Measurements from ENCODE around the gene SAMHD1. TPM values are rescaled to one million over a fixed set of nuclear protein-coding genes. Genes with fewer than 3 reads are reported as not detected.
"Not testable (repeated sequence)": the region's sequence is repeated elsewhere in the genome, so short reads cannot be mapped to it uniquely, and the experiment has no call there.

SAMHD1 gene
- polyA plus RNA-seq, 10 donors = 21.4 to 45.8 (median 29.8) TPM

DNA sequence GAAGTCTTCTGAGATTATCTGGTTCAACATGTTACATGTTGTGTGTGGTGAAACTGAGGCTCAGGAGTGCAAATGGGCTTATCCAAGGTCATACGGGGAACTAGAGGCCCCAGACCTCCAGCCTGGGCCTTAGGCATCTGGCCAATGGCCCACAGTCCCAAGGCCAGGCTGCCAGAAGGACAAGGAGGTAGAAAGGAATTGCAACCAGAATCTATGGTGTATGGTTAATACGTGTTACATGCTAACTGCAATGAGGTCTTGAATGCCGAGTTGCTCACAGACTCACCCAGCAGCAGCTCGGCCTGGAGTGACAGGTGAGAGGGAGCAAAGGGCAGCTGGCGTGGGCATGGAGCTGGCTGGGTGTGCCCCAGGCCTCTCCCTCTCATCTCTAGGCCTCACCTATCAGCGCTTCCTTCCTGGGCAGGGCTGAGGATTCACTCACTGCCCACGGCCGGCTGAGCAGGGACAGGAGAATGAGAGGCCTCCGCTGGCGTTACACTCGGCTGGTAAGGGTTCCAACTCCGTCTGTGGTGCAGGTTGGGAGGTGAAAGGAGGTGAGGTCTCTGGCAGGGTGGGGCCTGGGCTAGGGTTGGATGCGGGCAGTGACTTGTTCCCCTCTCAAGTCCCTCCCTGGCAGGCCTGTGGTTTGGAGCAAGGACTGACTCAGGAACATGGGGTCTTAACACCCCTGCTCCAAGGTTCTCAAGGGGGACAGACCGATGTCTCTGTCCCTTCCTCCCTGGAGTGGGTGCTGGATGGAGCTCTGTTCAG, 75.6 kb downstream of the SAMHD1 start, which contains the start of gene TLDC2:
Gene TLDC2, plus strand, starts transcription at position 437 of the 771 bp plus-strand sequence. Its CDS starts 37 bp downstream, at position 474.
- DNase-seq = no peak

GRCh38 chr20:36875093-36875492, 76.4 kb downstream of the SAMHD1 start:
- DNase-seq = not testable (repeated sequence)

GRCh38 chr20:36873498-36874189, 77.9 kb downstream of the SAMHD1 start:
- no peak for DNase-seq

- DNase-seq = no peak
These were observed 78.7 kb downstream of the SAMHD1 start for GRCh38 chr20:36872852-36873251.

GRCh38 chr20:36871640-36872570, 79.6 kb downstream of the SAMHD1 start:
- no peak for DNase-seq

DNA sequence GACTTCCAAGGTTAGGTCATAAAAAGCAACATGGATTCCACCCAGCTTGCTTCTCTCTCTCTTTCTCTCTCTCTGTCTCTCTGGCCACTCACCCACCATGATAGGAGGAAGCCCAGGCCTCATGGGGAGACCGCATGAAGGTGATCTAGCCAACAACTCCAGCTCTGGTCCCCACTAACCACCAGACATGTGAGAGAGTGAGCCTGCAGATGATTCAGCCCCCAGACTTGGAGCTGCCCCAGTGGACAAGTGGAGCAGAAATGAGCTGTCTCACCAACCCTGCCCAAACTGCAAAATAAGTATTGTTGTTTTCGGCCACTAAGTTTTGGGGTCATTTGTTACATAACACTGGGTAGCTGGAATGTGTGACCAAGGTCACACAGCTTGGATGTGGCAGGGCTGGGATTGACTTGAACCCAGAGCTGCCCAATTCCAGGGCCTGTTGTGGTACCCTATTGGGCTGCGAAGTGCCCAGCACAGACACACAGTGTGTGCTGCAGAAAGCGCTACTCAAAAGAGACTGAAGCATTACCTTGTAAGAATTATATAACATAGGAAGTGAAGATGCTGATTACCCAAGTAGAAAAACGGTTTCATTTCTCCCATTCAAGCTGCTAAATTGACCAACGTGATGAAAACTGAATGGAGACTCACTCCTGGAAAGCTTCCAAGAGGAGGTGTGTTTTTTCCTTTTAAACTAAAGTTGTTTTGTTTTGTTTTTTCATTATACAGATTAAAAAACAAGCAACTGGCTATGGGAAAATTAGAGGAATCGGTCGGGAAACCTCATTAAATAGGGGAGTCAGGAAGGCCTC, 84.6 kb downstream of the SAMHD1 start:
- no peak for DNase-seq

DNA sequence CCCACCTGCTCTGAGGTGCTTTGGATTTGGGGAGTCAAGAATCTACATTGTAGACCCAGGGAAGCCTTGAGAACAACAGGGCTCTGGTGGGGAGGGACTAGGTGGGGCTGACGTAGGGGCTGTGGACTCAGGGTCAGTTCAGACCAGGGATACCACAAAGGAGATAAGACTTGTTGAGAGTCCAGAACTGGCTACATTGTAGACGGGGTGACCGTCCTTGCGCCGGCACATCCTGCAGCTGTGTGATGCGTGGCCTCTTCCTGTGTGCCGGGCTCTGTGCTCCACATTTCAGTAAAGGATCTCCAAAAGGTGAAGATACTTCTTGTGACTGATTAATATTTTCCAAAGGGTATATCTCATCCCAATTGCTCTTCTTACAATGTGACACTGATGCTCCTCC, 85.3 kb downstream of the SAMHD1 start:
- DNase-seq = no peak

GRCh38 chr20:36865861-36866149, 85.7 kb downstream of the SAMHD1 start:
- no peak for DNase-seq

GRCh38 chr20:36865076-36865860, 86.2 kb downstream of the SAMHD1 start:
- DNase-seq = no peak

GRCh38 chr20:36862857-36863668, 88.4 kb downstream of the SAMHD1 start:
- DNase-seq = no peak

DNA sequence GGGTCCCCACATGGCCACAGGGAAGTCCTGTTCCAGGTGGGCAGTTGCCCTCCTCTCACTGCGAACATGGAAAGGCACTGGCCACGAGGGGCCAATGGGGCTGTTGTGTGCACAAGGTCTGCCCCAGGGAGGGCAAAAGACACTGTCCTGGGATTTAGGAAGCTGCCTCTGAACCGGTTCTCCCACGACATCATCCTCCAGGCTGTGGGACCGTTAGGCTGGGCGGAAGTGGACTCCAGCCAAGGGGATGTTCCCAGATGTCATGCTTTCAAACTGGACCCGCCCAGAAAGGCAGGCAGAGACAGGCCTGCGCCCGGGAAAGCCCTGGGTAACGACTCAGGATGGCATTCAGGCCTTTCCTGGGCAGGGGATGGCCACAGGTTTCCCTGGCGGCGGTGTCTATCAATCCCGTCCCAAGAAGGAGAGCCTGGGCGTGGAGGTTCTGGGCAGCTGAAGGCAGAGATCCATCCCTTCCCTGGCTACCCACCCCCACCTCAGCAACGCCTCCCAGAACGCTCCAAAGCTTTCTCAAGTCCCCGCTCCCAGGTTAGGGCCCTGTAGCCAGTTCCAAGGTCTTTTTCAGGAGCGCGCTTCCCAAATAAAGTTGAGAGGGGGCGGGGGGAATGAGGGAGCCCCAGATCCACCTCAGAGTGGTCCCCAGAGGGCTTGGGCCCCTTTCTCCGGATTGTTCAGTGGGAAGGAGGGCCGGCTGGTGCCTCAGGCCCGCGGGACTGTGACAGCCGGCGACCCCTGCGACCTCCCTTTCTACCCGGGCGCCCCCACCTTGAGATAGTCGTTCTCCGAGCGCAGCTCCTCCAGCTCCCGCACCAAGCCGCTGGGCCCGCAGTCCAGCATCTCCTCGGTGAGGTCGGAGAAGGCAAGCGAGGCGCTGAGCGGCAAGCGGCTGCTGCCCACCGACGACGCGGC, 89.4 kb downstream of the SAMHD1 start:
- peak; percentile 87 to 97 (median 92) for DNase-seq

- no peak for DNase-seq
These were observed 90.0 kb downstream of the SAMHD1 start for GRCh38 chr20:36861625-36861874.

DNA sequence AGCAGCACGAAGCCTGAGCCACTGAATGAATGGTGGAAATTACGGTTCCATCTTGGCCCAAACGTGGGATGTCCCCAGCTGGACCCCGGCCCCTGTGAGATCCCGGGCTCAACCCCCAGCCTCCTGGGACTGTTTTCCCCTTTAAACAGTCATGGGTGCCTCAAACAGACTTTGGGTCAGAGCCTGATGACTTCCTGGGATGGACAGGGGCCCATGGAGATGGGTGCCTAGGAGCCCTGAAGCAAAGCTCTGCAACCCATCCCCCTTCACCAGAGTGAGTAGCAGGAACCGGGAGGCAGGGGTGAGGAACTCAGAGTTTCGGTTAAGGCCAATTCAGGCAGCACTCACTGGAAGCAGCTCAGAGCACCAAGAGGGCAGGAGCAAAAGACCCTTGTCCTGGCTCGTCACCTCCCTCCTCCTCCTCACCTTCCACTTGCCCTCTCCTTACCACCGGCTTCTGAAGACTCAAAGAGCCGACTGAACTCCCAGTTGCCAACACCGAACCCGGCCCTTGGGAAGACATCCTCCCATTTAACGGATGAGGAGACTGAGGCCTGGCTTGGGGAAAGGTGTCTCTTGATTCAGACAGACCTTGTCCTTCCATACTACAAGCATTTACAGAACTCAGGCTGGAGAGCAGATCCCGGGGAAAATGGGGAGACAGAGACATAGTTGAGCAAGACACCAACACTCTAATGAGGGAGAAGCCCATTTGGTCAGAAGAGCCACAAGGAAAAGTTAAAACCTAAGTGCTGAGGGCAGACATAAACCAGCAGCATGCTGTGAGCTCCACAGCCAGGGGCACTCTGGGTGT, 90.5 kb downstream of the SAMHD1 start:
- no peak for DNase-seq

DNA sequence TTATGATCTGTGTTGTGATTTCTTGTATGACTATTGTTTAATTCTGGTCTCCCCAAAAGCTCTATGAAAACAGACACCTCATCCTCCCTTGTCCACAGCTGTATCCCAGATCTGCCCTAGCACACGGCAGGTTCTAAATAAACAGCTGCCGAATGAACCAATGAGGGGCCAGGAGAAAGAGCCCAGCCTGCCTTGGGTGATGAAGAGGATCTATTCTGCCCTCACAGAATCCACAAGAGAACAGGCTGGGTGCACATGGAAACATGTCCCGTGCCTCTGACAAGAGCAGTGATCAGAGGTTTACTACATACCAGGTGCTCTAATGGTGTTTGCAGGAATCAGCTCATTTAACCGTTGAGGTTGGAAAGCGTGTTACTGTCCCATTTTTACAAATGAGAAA, 91.2 kb downstream of the SAMHD1 start:
- no peak for DNase-seq

- no peak for DNase-seq
These were observed 91.7 kb downstream of the SAMHD1 start for GRCh38 chr20:36859700-36860330.

DNA sequence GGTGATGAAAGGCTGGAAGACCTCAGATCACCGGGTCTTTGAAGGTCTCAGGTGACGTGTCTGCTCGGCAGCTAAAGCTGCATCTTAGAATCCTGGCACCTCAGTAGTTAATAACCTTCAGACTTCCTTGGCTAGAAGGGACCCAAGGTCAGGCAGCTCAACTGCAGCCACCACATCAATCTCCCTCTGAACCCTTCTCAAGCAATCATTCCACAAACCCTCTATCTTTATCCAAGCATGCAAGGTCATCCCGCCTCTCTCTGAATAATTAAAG, 92.3 kb downstream of the SAMHD1 start:
- no peak for DNase-seq

Measured in muscle of back (tissue), 11 donors.